ENCODE data around the gene CASP5. TPM values are rescaled to one million over a fixed set of nuclear protein-coding genes. Genes with fewer than 3 reads are reported as not detected.
A peak's percentile ranks its signal among the peaks of the same experiment; 100 is the strongest.
"Not testable (repeated sequence)": the region's sequence is repeated elsewhere in the genome, so short reads cannot be mapped to it uniquely, and the experiment has no call there.

The CASP5 gene
- total RNA-seq, 2 donors from 2014 or later: not detected

DNA sequence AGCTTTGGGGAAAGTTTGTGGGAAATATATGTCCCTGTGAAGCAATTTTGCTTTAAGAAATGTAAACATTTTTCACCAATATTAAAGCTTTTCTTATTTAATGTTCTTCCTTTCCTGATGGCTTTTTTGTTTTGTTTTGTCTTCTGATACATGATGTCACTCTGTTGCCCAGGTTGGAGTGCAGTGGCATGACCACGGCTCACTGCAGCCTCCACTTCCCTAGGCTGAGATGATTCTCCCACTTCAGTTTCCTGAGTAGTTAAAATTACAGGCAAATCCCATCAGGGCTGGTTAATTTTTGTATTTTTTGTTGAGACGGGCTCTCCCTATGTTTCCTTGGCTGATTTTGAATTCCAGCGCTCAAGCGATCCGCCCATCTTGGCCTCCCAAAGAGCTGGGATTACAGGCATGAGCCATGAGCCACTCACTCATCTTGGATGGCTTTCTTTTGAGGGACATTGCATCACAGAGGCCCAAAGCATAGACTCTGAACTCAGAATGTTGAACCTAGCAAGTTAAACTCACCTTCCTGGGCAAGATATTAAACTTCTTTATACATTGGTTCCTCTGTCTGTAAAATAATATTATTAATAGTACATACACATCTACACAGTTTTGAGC, 22.8 kb upstream of the CASP5 start:
- no peaks in the 10 kb centered on the region for H3K9me3 Mint-ChIP-seq
- peak overlapping the region; percentile 69 for H3K27ac Mint-ChIP-seq
- H3K36me3 Mint-ChIP-seq (ENCODE audit: insufficient read depth in 2 of 2): peaks cover 1 to 3% of the 10 kb centered on the region in 2 donors

DNA sequence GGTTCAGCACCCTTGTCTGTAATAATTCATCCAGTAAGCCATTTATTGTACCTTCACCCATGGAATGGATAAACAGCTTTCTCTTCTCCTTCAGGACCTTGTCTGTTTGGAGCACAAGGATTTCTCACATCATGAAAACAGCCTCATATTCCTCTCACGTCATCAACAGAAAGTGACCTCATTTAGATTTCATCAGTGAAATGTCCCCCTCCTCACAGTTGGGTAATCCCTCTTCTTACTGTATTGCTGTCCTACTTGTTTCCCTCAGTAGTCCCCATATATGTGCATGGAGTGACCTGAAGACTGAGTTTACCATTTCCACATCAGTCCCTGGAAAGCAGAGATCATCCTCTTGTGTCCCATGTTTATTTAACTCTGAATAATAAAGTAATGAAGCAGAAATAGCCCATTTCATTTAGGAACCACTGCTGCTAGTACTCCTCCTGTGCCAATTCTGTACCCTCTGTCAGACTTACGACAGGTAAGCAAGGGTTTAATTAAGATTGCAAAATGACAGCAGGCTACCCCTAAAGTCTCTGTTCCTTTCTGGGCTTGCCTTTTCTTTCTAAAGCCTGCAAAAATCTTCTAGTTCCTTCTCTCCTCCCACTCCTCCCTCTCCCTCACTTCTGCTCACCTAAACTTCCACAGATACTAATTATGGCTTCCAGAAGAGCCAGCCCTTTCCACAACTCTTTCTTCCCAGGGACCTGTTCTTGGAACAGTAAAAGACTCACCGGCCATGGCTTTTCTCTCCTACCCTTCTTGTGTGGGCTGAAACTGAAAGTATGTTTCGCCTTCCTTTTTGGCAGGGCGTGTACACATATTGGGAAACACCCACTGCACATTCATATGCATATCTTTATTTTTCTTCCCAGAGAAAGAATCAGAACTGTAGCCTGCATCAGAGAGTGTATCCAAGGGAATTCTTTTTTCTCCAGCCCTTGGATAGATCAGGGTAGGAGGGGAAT, 21.9 kb upstream of the CASP5 start, which contains the start of gene CARD16:
CARD16 (minus strand) TSS at position 779 of the 968 bp plus-strand sequence; CDS start at position 741, 38 bp downstream.
- peak within 1 kb of the TSS; percentile 88 to 93 for H3K4me3 Mint-ChIP-seq
- DNase-seq (peak; percentile 28 to 42), ATAC-seq (replicated peaks in 1 of 2) (peak; percentile 87 to 93)
- H3K4me1 Mint-ChIP-seq (ENCODE audit: low read depth): peaks cover 61% of the 10 kb centered on the region
- not testable (repeated sequence) for H3K36me3 Mint-ChIP-seq (ENCODE audit: insufficient read depth in 2 of 2); H3K27me3 Mint-ChIP-seq (ENCODE audit: low read depth); H3K9me3 Mint-ChIP-seq
- peak within 1 kb of the TSS; percentile 94 for H3K27ac Mint-ChIP-seq

More for the DNA sequence above, 22.8 kb upstream of the CASP5 start:
- ATAC-seq (replicated peaks in 1 of 2) (no peak), DNase-seq (no peak)
- Mint-ChIP-seq H3K27me3 (ENCODE audit: low read depth) (no peaks in the 10 kb centered on the region), H3K4me1 (ENCODE audit: low read depth) (peaks cover 58% of the 10 kb centered on the region), H3K4me3 (peak overlapping the region; percentile 30 to 93)

DNA sequence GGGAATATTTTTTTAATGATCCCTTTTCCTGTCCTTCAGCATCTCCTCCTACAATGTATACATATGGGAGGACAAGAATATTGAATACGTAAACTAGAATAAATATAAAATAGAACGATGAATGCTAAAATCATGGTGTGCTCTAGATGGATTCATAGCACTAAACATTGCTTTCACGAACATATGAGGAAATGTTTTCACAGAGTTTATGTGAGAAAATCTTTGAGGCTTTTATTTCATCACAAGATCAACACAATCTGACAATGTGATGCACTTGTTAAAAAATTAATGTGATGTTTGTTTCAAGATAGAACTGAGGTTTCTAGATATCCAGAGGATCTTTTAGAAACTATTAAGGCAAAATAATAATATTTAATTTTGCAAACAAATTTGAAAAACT, 19.2 kb upstream of the CASP5 start:
- H3K4me1 Mint-ChIP-seq (ENCODE audit: low read depth): peaks cover 66% of the 10 kb centered on the region
- DNase-seq: no peak
- no peak overlapping the region for H3K4me3 Mint-ChIP-seq
- H3K36me3 Mint-ChIP-seq (ENCODE audit: insufficient read depth in 2 of 2): peaks cover 4 to 5% of the 10 kb centered on the region in 2 donors
- no peaks in the 10 kb centered on the region for H3K27me3 Mint-ChIP-seq (ENCODE audit: low read depth)
- peaks cover 2% of the 10 kb centered on the region in 2 donors for H3K9me3 Mint-ChIP-seq
- ATAC-seq (replicated peaks in 1 of 2): no peak
- H3K27ac Mint-ChIP-seq: no peak overlapping the region

DNA sequence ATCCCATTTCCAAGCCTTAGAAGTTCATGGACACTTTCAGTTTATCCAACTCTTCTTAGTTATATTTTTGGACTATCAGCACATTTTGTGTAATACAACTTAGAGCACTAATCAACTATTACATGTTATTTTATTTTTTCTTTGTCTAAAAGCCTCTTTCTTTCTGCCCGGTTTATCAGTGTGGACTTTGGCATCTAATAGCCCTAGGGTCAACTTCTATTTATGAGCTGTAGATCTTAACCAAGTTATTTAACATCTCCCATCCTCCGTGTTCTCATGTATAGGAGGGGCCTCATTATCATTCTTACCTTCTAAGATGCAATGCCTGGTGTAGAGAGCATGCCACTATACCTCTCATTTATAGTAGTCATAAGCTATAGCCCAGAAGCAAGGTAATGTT, 17.7 kb upstream of the CASP5 start:
- ATAC-seq (replicated peaks in 1 of 2) (no peak), DNase-seq (no peak)
- Mint-ChIP-seq H3K9me3 (peaks cover 2% of the 10 kb centered on the region in 2 donors), H3K4me3 (no peak overlapping the region), H3K27ac (no peak overlapping the region), H3K36me3 (ENCODE audit: insufficient read depth in 2 of 2) (peaks cover 4 to 5% of the 10 kb centered on the region in 2 donors), H3K4me1 (ENCODE audit: low read depth) (peaks cover 53% of the 10 kb centered on the region), H3K27me3 (ENCODE audit: low read depth) (no peaks in the 10 kb centered on the region)

DNA sequence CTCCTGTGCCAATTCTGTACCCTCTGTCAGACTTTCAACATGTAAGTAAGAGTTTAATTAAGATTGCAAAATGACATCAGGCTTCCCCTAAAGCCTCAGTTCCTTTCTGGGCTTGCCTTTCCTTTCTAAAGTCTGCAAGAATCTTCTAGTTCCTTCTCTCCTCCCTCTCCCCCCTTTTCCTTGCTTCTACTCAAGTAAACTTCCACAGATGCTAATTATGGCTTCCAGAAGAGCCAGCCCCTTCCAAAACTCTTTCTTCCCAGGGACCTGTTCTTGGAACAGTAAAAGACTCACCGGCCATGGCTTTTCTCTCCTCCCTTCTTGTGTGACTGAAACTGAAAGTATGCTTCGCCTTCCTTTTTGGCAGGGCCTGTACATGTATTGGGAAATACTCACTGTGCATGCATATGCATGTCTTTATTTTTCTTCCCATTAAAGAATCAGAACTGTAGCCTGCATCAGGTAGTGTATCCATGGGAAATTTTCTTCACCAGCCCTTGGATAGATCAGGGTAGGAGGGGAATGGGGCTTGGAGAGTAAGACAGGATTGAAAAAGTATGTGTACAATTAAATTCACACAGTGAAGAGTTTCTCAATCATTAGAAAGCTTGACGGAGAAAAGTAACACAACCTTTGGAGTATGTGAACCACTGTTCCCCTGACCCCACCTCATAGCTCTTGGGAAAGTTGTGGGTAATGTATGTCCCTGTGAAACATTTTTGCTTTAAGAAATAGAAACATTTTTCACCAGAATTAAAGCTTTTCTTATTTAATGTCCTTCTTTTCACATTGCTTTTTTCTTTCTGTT, 12.0 kb upstream of the CASP5 start, which contains the start of gene CASP1:
CASP1 (minus strand) TSS at position 332 of the 808 bp plus-strand sequence; CDS start at position 301, 31 bp downstream.
- DNase-seq (peak; percentile 13 to 22), ATAC-seq (replicated peaks in 1 of 2) (peak; percentile 80 to 85)
- peak within 1 kb of the TSS; percentile 79 for H3K27ac Mint-ChIP-seq
- no peaks in the 10 kb centered on the region for H3K27me3 Mint-ChIP-seq (ENCODE audit: low read depth)
- H3K9me3 Mint-ChIP-seq: peaks cover 2% of the 10 kb centered on the region in 2 donors
- peaks cover 45% of the 10 kb centered on the region for H3K4me1 Mint-ChIP-seq (ENCODE audit: low read depth)
- H3K4me3 Mint-ChIP-seq: peak within 1 kb of the TSS; percentile 75 to 91
- H3K36me3 Mint-ChIP-seq (ENCODE audit: insufficient read depth in 2 of 2): peaks cover 2 to 3% of the 10 kb centered on the region in 2 donors

DNA sequence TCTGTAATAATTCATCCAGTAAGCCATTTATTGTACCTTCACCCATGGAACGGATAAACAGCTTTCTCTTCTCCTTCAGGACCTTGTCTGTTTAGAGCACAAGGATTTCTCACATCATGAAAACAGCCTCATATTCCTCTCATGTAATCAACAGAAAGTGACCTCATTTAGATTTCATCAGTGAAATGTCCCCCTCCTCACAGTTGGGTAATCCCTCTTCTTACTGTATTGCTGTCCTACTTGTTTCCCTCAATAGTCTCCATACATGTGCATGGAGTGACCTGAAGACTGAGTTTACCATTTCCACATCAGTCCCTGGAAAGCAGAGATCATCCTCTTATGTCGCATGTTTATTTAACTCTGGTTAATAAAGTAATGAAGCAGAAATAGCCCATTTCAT, 11.4 kb upstream of the CASP5 start:
- peak in 1 of 2 donors; percentile 16 for ATAC-seq (replicated peaks in 1 of 2)
- Mint-ChIP-seq H3K4me1 (ENCODE audit: low read depth) (peaks cover 45% of the 10 kb centered on the region), H3K4me3 (peak overlapping the region; percentile 75 to 91)

DNA sequence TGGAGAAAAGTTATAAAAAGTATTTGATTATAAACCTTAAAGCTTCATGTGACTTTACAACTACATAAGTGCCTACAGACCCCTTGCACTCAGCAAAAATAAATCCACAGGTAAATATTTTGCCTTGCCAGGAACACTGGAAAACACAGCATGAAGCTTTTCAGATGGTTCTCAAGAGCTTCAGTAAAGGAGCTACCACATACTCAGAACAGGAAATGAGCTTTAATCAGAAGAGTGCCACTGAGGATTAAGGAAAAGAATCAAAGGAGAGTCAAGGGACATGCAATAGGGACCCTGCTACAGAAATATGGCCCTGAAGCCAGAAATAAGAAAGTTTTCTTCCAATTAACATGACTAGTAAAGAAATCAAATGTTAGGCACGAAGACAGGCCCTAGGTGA, 10.8 kb upstream of the CASP5 start:
- H3K4me3 Mint-ChIP-seq: peak overlapping the region; percentile 75 to 91

More for the DNA sequence above, 11.4 kb upstream of the CASP5 start:
- not testable (repeated sequence) for H3K9me3 Mint-ChIP-seq; H3K27me3 Mint-ChIP-seq (ENCODE audit: low read depth); DNase-seq; H3K36me3 Mint-ChIP-seq (ENCODE audit: insufficient read depth in 2 of 2)
- peak overlapping the region; percentile 79 for H3K27ac Mint-ChIP-seq

DNA sequence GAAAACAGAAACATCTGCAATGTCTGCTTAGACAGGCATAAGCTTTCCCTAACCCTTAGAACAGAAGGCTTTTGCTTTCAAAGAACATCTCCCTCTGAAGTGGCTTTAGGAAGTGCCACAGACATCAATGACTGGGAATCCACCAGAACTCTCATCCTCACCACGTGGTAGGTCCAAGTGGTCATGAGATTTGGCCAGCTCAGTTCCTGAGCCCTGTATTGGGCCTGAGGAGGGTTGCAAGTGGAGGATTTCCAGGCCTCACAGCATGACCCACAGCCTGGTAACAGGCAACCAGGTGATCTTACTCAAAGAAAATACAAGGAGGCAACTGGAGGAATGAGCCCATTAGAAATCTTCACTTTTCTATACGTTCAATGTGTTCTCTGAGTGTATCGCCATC, 10.4 kb upstream of the CASP5 start:
- ATAC-seq (replicated peaks in 1 of 2) (peak; percentile 36 to 53), DNase-seq (peak in 1 of 2 donors; percentile 4)
- H3K9me3 Mint-ChIP-seq: peaks cover 2% of the 10 kb centered on the region in 2 donors
- peaks cover 43% of the 10 kb centered on the region for H3K4me1 Mint-ChIP-seq (ENCODE audit: low read depth)
- H3K27ac Mint-ChIP-seq: peak overlapping the region; percentile 79
- H3K4me3 Mint-ChIP-seq: peak overlapping the region; percentile 75 to 91
- H3K36me3 Mint-ChIP-seq (ENCODE audit: insufficient read depth in 2 of 2): peaks cover 5 to 7% of the 10 kb centered on the region in 2 donors
- H3K27me3 Mint-ChIP-seq (ENCODE audit: low read depth): no peaks in the 10 kb centered on the region

More for the DNA sequence above, 10.8 kb upstream of the CASP5 start:
- H3K36me3 Mint-ChIP-seq (ENCODE audit: insufficient read depth in 2 of 2): peaks cover 5% of the 10 kb centered on the region in 2 donors
- peak overlapping the region; percentile 79 for H3K27ac Mint-ChIP-seq
- H3K9me3 Mint-ChIP-seq: peaks cover 2% of the 10 kb centered on the region in 2 donors
- H3K27me3 Mint-ChIP-seq (ENCODE audit: low read depth): no peaks in the 10 kb centered on the region
- no peak for DNase-seq
- H3K4me1 Mint-ChIP-seq (ENCODE audit: low read depth): peaks cover 45% of the 10 kb centered on the region
- ATAC-seq (replicated peaks in 1 of 2): peak; percentile 47 to 57

DNA sequence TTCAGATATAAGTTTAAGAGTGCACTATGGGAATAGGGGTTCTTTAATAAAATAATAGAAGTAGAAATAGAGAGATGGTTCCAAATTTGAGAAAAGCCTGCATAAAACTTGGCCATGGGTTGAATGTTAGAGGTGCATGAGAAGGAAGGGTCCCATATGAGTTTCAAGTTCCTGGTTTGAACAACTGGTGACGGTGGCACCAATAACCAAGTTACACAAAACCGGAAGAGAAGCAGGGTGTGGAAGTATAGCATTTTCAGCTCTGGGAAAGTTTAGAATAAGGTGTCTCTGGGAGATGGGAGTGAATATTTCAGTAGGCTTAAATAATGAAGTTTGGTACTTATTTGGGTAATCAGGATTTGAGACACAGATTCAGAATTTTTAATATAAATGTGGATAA, 9.5 kb upstream of the CASP5 start:
- Mint-ChIP-seq H3K27me3 (ENCODE audit: low read depth) (no peaks in the 10 kb centered on the region), H3K36me3 (ENCODE audit: insufficient read depth in 2 of 2) (peaks cover 4 to 5% of the 10 kb centered on the region in 2 donors), H3K4me3 (peak overlapping the region; percentile 19 to 75), H3K4me1 (ENCODE audit: low read depth) (peaks cover 43% of the 10 kb centered on the region), H3K27ac (peak overlapping the region; percentile 79), H3K9me3 (no peaks in the 10 kb centered on the region)
- no peak for ATAC-seq (replicated peaks in 1 of 2)
- no peak for DNase-seq

DNA sequence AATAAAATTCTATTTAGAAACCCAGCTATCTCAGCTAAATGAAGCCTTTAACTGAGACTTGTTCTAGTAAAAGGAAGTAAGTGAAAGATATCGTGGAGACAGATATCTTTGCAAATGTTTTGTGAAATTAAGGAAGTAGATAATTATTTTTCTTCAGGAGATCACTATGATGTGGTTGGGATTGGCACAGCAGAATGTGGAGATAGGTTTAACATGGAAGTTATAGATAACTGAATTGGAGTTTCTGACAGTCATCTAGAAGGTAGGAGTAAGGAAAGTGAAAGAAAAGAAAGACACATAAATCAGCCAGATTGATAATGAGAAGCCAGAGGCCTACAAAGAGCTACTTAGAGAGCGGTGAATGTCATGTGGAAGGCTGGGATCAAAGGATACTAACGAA, 4.7 kb upstream of the CASP5 start:
- ATAC-seq (replicated peaks in 1 of 2) (no peak), DNase-seq (no peak)
- Mint-ChIP-seq H3K4me1 (ENCODE audit: low read depth) (peaks cover 11% of the 10 kb centered on the region), H3K27ac (peak overlapping the region; percentile 89), H3K4me3 (peak overlapping the region; percentile 25 to 83), H3K27me3 (ENCODE audit: low read depth) (no peaks in the 10 kb centered on the region), H3K36me3 (ENCODE audit: insufficient read depth in 2 of 2) (peaks cover 4 to 6% of the 10 kb centered on the region in 2 donors), H3K9me3 (no peaks in the 10 kb centered on the region)

DNA sequence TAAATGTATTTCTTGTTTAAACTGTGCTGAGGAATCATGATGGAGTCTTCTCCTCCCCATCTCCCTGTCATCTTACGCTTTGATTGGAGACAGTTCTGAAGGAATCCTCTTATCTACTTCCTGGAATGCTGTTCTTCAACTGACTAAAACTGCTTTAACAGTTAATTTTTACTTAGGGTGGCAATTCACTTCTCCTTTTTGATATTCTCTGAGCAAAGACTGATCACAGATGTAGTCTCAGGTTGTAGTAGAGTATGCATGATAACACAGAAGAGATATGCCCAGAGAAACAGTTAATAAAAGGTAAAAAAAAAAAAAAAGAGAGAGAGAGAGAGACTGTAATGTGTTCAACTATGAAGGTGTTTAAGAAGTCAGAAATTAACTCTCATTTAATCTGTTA, 1.4 kb upstream of the CASP5 start:
- H3K36me3 Mint-ChIP-seq (ENCODE audit: insufficient read depth in 2 of 2): peaks cover 0 to 6% of the 10 kb centered on the region in 2 donors
- peaks cover 6% of the 10 kb centered on the region for H3K4me1 Mint-ChIP-seq (ENCODE audit: low read depth)
- no peaks in the 10 kb centered on the region for H3K9me3 Mint-ChIP-seq
- H3K27ac Mint-ChIP-seq: no peak overlapping the region
- no peaks in the 10 kb centered on the region for H3K27me3 Mint-ChIP-seq (ENCODE audit: low read depth)
- H3K4me3 Mint-ChIP-seq: no peak overlapping the region
- no peak for ATAC-seq (replicated peaks in 1 of 2)
- no peak for DNase-seq

DNA sequence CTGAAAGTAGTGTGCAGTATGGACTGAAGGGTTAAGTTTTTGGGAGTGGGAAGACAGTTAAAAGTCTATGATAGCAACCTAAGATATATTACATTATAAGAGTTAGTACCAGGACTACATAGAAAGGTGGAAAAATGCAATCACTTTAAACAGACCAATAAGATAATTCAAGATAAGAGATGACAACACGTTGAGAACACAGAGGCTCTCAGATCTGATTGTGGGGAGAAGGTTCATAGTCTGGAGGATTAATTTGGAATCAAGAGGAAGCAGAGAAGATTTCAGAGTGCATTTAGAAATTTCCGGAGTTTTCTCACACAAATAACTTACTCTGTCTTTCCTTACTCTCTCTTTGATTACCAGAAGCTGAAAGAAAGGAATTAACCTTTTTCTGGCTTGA, 441 bp downstream of the CASP5 start:
- H3K27ac Mint-ChIP-seq: no peak overlapping the region
- no peak for ATAC-seq (replicated peaks in 1 of 2)

More for the DNA sequence above, 441 bp downstream of the CASP5 start:
- Mint-ChIP-seq H3K9me3 (peaks cover 0 to 1% of the 10 kb centered on the region in 2 donors), H3K4me1 (ENCODE audit: low read depth) (peaks cover 1% of the 10 kb centered on the region), H3K36me3 (ENCODE audit: insufficient read depth in 2 of 2) (peaks cover 0 to 2% of the 10 kb centered on the region in 2 donors), H3K4me3 (no peak overlapping the region), H3K27me3 (ENCODE audit: low read depth) (no peaks in the 10 kb centered on the region)
- no peak for DNase-seq
